Calu3 (cell line): Measurements from ENCODE around the gene SCAMP1. TPM values are rescaled to one million over a fixed set of nuclear protein-coding genes. Genes with fewer than 3 reads are reported as not detected.

Experiments
- BruUV-seq: library from RNA; stranded (reverse); fragments of 400-500 nt; replicated peaks from 2 replicates; lab custom pipeline; 2021; lab: Mats Ljungman, UMichigan
- CTCF ChIA-PET: fragments of 300-600 bp; sonication (Branson Sonifier 250); formaldehyde crosslinking; loops from one replicate; lab custom pipeline; 2022; ENCODE audit warnings: antibody characterized with exemption; lab: Charles Lee
- DNase-seq: peaks from one replicate; pipeline ENCODE4 v3.0.0; 2022
- H3K27ac Mint-ChIP-seq: one replicate; pipeline ENCODE4 v1.8.0; 2022; ENCODE audit warnings: mixed read lengths; ENCODE audit not compliant: unreplicated experiment
- H3K27me3 Mint-ChIP-seq: one replicate; pipeline ENCODE4 v1.8.0; 2022; ENCODE audit warnings: mixed read lengths; ENCODE audit not compliant: unreplicated experiment
- H3K36me3 Mint-ChIP-seq: one replicate; pipeline ENCODE4 v1.8.0; 2022; ENCODE audit warnings: mild to moderate bottlenecking, moderate library complexity, mixed read lengths; ENCODE audit not compliant: insufficient read depth, unreplicated experiment
- H3K4me1 Mint-ChIP-seq: one replicate; pipeline ENCODE4 v1.8.0; 2022; ENCODE audit warnings: mild to moderate bottlenecking, low read depth, mixed read lengths; ENCODE audit not compliant: unreplicated experiment
- H3K4me3 Mint-ChIP-seq: one replicate; pipeline ENCODE4 v1.8.0; 2022; ENCODE audit warnings: mild to moderate bottlenecking, low read depth, moderate library complexity, mixed read lengths; ENCODE audit not compliant: unreplicated experiment
- H3K9me3 Mint-ChIP-seq: one replicate; pipeline ENCODE4 v1.8.0; 2022; ENCODE audit warnings: low read depth, mixed read lengths; ENCODE audit not compliant: unreplicated experiment
- intact Hi-C: fragments of 100-400 bp; cut with micrococcal nuclease; formaldehyde crosslinking; loops from one replicate; pipeline ENCODE4 v1.10.0; 2022; ENCODE audit not compliant: unreplicated experiment
- total RNA-seq: library from RNA; stranded (reverse); gene quantifications from 2 replicates; pipeline ENCODE4 v1.2.3, GENCODE V29; 2022
- TF ChIP-seq, protein P1 (sequence below): fragments of 200-600 bp; IDR thresholded peaks from one replicate; pipeline ENCODE4 v1.8.0; 2022; ENCODE audit warnings: antibody characterized with exemption; ENCODE audit not compliant: unreplicated experiment

Gene SCAMP1
- total RNA-seq, 1 experiment from 2014 or later = 62.2 TPM

- no TSS peak for BruUV-seq
- intact Hi-C loops = no loop called here
- Mint-ChIP-seq H3K36me3 (peaks cover 13% of the 10 kb centered on the region), H3K27ac (no peak overlapping the region), H3K4me1 (peaks cover 79% of the 10 kb centered on the region), H3K9me3 (no peaks in the 10 kb centered on the region), H3K27me3 (no peaks in the 10 kb centered on the region), H3K4me3 (no peak overlapping the region)
- TF ChIP-seq, protein P1, sequence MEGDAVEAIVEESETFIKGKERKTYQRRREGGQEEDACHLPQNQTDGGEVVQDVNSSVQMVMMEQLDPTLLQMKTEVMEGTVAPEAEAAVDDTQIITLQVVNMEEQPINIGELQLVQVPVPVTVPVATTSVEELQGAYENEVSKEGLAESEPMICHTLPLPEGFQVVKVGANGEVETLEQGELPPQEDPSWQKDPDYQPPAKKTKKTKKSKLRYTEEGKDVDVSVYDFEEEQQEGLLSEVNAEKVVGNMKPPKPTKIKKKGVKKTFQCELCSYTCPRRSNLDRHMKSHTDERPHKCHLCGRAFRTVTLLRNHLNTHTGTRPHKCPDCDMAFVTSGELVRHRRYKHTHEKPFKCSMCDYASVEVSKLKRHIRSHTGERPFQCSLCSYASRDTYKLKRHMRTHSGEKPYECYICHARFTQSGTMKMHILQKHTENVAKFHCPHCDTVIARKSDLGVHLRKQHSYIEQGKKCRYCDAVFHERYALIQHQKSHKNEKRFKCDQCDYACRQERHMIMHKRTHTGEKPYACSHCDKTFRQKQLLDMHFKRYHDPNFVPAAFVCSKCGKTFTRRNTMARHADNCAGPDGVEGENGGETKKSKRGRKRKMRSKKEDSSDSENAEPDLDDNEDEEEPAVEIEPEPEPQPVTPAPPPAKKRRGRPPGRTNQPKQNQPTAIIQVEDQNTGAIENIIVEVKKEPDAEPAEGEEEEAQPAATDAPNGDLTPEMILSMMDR = no peak
- DNase-seq = no peak
- CTCF ChIA-PET = no interaction called here
Measured at GRCh38 chr5:78499485-78499884, 139.1 kb downstream of the SCAMP1 start.

DNA sequence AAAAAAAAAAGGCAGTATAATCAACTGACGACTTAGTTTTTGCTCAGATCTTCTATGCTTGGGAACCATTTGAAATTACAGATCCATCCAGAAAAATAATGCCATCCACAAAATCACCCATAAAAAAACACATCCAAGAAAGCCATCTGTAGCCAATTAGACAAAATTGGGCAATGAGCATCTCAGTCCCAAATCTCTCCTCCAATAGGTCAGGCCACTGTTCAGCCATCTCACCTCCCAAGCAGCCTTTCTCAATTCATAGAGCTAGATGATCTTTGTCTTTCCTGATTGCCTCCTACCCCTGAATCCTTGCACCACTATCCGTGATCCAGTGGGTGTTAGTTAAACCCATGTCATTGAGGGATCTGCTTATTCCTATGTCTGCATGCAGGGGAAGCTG lies 139.6 kb downstream of the SCAMP1 start:
- H3K27ac Mint-ChIP-seq = no peak overlapping the region
- no peak for DNase-seq
- no peaks in the 10 kb centered on the region for H3K27me3 Mint-ChIP-seq
- TF ChIP-seq, protein P1 = no peak
- H3K4me1 Mint-ChIP-seq = peaks cover 84% of the 10 kb centered on the region
- H3K4me3 Mint-ChIP-seq = no peak overlapping the region
- H3K9me3 Mint-ChIP-seq = no peaks in the 10 kb centered on the region
- BruUV-seq = no TSS peak
- CTCF ChIA-PET = no interaction called here
- H3K36me3 Mint-ChIP-seq = peaks cover 18% of the 10 kb centered on the region
- intact Hi-C loops = no loop called here

DNA sequence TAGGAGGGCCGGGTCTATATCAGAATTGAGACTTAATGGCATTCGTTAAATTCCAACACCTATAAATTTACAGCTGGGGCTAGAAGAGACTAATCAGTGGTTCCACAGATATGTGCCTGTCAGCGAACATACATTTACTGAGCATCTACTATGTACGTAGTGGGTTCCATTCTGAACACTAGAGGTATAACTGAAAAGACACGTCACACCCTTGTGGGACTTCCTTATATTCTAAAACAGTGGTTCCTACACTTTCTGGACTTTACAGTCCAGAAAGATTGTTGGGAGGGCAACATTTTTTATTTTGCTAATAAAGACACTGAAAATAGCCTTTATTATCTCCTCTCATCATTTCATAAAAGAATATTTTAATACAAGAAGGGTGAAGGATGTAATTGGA lies 140.5 kb downstream of the SCAMP1 start:
- Mint-ChIP-seq H3K4me1 (peaks cover 84% of the 10 kb centered on the region), H3K27ac (no peak overlapping the region), H3K9me3 (no peaks in the 10 kb centered on the region), H3K36me3 (peaks cover 13% of the 10 kb centered on the region), H3K4me3 (no peak overlapping the region), H3K27me3 (no peaks in the 10 kb centered on the region)
- intact Hi-C loops = no loop called here
- no peak for DNase-seq
- BruUV-seq = no TSS peak
- TF ChIP-seq, protein P1 = no peak
- CTCF ChIA-PET = no interaction called here

GRCh38 chr5:78501411-78502352 lies 141.3 kb downstream of the SCAMP1 start:
- no peaks in the 10 kb centered on the region for H3K27me3 Mint-ChIP-seq
- peaks cover 10% of the 10 kb centered on the region for H3K36me3 Mint-ChIP-seq
- no peak for DNase-seq
- peaks cover 83% of the 10 kb centered on the region for H3K4me1 Mint-ChIP-seq
- H3K9me3 Mint-ChIP-seq = no peaks in the 10 kb centered on the region
- intact Hi-C loops = no loop called here
- CTCF ChIA-PET = interaction anchor here (0.5 kb wide), 1 partner anchor 165 kb away, joined by 7 read pairs; no protein-coding TSS in a partner anchor
- H3K27ac Mint-ChIP-seq = no peak overlapping the region
- TF ChIP-seq, protein P1 = no peak
- no peak overlapping the region for H3K4me3 Mint-ChIP-seq
- BruUV-seq = no TSS peak
